A673 (cell line): ENCODE results near the gene NR6A1. TPM values are rescaled to one million over a fixed set of nuclear protein-coding genes. Genes with fewer than 3 reads are reported as not detected.

Experiments
- BruUV-seq: library from RNA; stranded (reverse); fragments of 400-500 nt; replicated peaks from 2 replicates; lab custom pipeline; 2021; lab: Mats Ljungman, UMichigan
- CTCF ChIA-PET: fragments of 300-600 bp; sonication (Branson Sonifier 250); formaldehyde crosslinking; loops from one replicate; lab custom pipeline; 2022; ENCODE audit warnings: antibody characterized with exemption; lab: Charles Lee
- POLR2A ChIA-PET: fragments of 300-600 bp; sonication (Branson Sonifier 250); formaldehyde crosslinking; loops from one replicate; lab custom pipeline; 2022; ENCODE audit warnings: antibody characterized with exemption; ENCODE audit not compliant: low non-redundant PET; lab: Charles Lee
- DNase-seq: peaks from one replicate; pipeline ENCODE4 v3.0.0-alpha.2; 2015; ENCODE audit warnings: low spot score
- H3K27ac ChIP-seq: fragments of 200-600 bp; sonication (generic); 2 replicates; pipeline ENCODE4 v1.5.1; 2016; ENCODE audit warnings: mixed run types, low read depth, mild to moderate bottlenecking, mixed read lengths, antibody characterized with exemption, low read length; ENCODE audit not compliant: poor library complexity, severe bottlenecking
- H3K27me3 ChIP-seq: fragments of 200-600 bp; sonication (generic); replicated peaks from 2 replicates; pipeline ENCODE4 v1.6.1; 2017; ENCODE audit warnings: mixed run types, low read depth, mild to moderate bottlenecking, mixed read lengths, antibody characterized with exemption, low read length; ENCODE audit not compliant: insufficient read depth, poor library complexity
- H3K36me3 ChIP-seq: fragments of 200-600 bp; sonication (generic); 2 replicates; pipeline ENCODE4 v1.6.1; 2016; ENCODE audit warnings: mixed run types, mild to moderate bottlenecking, mixed read lengths, antibody characterized with exemption, low read length; ENCODE audit not compliant: insufficient read depth, poor library complexity, severe bottlenecking
- H3K4me1 ChIP-seq: fragments of 200-600 bp; sonication (generic); 2 replicates; pipeline ENCODE4 v1.6.1; 2017; ENCODE audit warnings: mixed run types, mild to moderate bottlenecking, mixed read lengths, antibody characterized with exemption, low read length; ENCODE audit not compliant: insufficient read depth, poor library complexity, severe bottlenecking
- H3K4me3 ChIP-seq: fragments of 200-600 bp; sonication (generic); 2 replicates; pipeline ENCODE4 v1.5.1; 2016; ENCODE audit warnings: low read depth, mixed run types, mild to moderate bottlenecking, mixed read lengths, low read length; ENCODE audit not compliant: poor library complexity, severe bottlenecking
- H3K9me3 ChIP-seq: fragments of 200-600 bp; sonication (generic); 2 replicates; pipeline ENCODE4 v1.6.1; 2016; ENCODE audit warnings: mixed run types, low read depth, mild to moderate bottlenecking, mixed read lengths, antibody characterized with exemption, low read length; ENCODE audit not compliant: poor library complexity, severe bottlenecking
- EZH2 ChIP-seq: fragments of 200-600 bp; sonication (generic); IDR thresholded peaks from 2 replicates; pipeline ENCODE4 v1.6.1; 2017; ENCODE audit warnings: borderline replicate concordance, low read depth, mild to moderate bottlenecking, mixed read lengths, antibody characterized with exemption, low read length; ENCODE audit not compliant: poor library complexity, severe bottlenecking
- intact Hi-C: fragments of 100-400 bp; cut with micrococcal nuclease; formaldehyde crosslinking; loops from one replicate; pipeline ENCODE4 v1.10.0; 2022; ENCODE audit not compliant: unreplicated experiment
- total RNA-seq: library from RNA; stranded (reverse); gene quantifications from 2 replicates; pipeline ENCODE4 v1.2.3, GENCODE V29; 2021
- TF ChIP-seq, protein P1 (sequence below): fragments of 300-800, 200-600 bp; sonication (generic); conservative IDR thresholded peaks from 2 replicates; pipeline ENCODE4 v1.5.1; 2017; ENCODE audit warnings: low read depth, mild to moderate bottlenecking, antibody characterized with exemption, low read length, moderate library complexity, mixed read lengths

NR6A1 gene
- total RNA-seq, 1 experiment from 2014 or later, result 5.3 TPM

DNA sequence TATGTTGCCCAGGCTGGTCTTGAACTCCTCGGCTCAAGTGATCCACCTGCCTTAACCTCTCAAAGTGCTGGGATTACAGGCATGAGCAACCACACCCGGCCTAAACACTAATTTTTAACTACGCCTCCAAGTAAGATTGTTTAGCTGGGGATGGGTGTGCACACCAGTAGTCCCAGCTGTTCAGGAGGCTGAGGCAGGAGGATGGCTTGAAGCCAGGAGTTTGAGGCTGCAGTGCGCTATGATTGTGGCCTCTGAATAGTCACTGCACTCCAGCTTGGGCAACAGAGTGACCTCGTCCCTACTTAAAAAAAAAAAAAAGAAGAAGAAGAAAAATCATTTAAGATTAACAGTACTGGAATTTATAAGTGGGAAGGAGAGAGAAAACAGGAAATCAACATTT lies 173.1 kb downstream of the NR6A1 start:
- Histone ChIP-seq H3K27ac (no peak overlapping the region), H3K4me3 (no peak overlapping the region), H3K9me3 (no peaks in the 10 kb centered on the region), H3K36me3 (no peaks in the 10 kb centered on the region), H3K4me1 (peaks cover 25% of the 10 kb centered on the region), H3K27me3 (no peaks in the 10 kb centered on the region)
- TF ChIP-seq, protein P1, sequence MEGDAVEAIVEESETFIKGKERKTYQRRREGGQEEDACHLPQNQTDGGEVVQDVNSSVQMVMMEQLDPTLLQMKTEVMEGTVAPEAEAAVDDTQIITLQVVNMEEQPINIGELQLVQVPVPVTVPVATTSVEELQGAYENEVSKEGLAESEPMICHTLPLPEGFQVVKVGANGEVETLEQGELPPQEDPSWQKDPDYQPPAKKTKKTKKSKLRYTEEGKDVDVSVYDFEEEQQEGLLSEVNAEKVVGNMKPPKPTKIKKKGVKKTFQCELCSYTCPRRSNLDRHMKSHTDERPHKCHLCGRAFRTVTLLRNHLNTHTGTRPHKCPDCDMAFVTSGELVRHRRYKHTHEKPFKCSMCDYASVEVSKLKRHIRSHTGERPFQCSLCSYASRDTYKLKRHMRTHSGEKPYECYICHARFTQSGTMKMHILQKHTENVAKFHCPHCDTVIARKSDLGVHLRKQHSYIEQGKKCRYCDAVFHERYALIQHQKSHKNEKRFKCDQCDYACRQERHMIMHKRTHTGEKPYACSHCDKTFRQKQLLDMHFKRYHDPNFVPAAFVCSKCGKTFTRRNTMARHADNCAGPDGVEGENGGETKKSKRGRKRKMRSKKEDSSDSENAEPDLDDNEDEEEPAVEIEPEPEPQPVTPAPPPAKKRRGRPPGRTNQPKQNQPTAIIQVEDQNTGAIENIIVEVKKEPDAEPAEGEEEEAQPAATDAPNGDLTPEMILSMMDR, result no peak
- TF ChIP-seq EZH2, result no peak
- DNase-seq, result no peak
- ChIA-PET POLR2A (no interaction called here), CTCF (interaction anchor here (0.7 kb wide), 1 partner anchor 19 kb away, joined by 8 read pairs; no protein-coding TSS in a partner anchor)
- BruUV-seq, result no TSS peak
- intact Hi-C loops, result no loop called here

- Histone ChIP-seq H3K9me3 (no peaks in the 10 kb centered on the region), H3K4me1 (peaks cover 36% of the 10 kb centered on the region), H3K36me3 (no peaks in the 10 kb centered on the region), H3K27me3 (no peaks in the 10 kb centered on the region), H3K4me3 (no peak overlapping the region), H3K27ac (no peak overlapping the region)
- ChIA-PET CTCF (no interaction called here), POLR2A (no interaction called here)
- TF ChIP-seq, protein P1, result no peak
- TF ChIP-seq EZH2, result no peak
- intact Hi-C loops, result no loop called here
- BruUV-seq, result no TSS peak
- no peak for DNase-seq
Measured at GRCh38 chr9:124596172-124596839, 174.8 kb downstream of the NR6A1 start.

DNA sequence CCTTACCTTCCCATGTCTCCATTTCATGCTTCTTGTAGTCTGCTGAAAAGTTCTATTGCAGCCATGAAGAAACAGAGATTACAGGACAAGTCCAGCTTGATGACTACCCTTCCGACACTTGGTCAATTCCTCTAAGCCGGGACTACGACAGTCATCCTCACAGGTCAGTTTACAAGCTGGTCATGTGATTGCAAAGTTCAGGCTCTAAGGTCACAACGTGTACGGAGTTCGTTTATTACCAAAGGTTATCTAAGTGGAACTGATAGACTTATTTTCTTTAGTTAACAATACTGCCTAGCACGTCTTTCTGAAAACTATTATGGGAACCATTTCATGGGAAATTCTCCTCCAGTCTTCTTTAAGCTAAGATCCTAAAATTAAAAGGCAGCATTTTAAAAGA lies 175.4 kb downstream of the NR6A1 start:
- Histone ChIP-seq H3K27ac (no peak overlapping the region), H3K9me3 (no peaks in the 10 kb centered on the region), H3K4me1 (peaks cover 41% of the 10 kb centered on the region), H3K4me3 (no peak overlapping the region), H3K27me3 (no peaks in the 10 kb centered on the region), H3K36me3 (no peaks in the 10 kb centered on the region)
- CTCF ChIA-PET, result interaction anchor here (2.4 kb wide), 1 partner anchor 21 kb away, joined by 9 read pairs; no protein-coding TSS in a partner anchor
- BruUV-seq, result no TSS peak
- intact Hi-C loops, result no loop called here
- POLR2A ChIA-PET, result no interaction called here
- TF ChIP-seq EZH2, result no peak
- TF ChIP-seq, protein P1, result no peak
- no peak for DNase-seq
